K562 (cell line): Measurements from ENCODE around the gene TIMM10. TPM values are rescaled to one million over a fixed set of nuclear protein-coding genes. Genes with fewer than 3 reads are reported as not detected.
A peak's percentile ranks its signal among the peaks of the same experiment; 100 is the strongest.

Experiments used
- ATAC-seq: fragments of 200-7000 bp; cut with Tn5 transposase; 3 replicates; pipeline ENCODE4 v1.9.1; 2020; ENCODE audit warnings: moderate library complexity
- BruUV-seq: library from RNA; stranded (reverse); fragments of 400-500 nt; replicated peaks from 2 replicates; lab custom pipeline; 2021; lab: Mats Ljungman, UMichigan
- CTCF ChIA-PET: fragments of 300-600 bp; formaldehyde crosslinking; extraction: SDS; loops from one replicate; lab custom pipeline; 2021; ENCODE audit warnings: low intra/inter-chr PET ratio; lab: Yijun Ruan, JAX
- POLR2A ChIA-PET: fragments of 300-600, 350-650 bp; sonication (Branson Sonifier 250); formaldehyde crosslinking; extraction: SDS; loops from one replicate; lab custom pipeline; 2021; ENCODE audit warnings: antibody characterized with exemption, inconsistent platforms; lab: Yijun Ruan, JAX
- DNase-seq, 4 experiments: peaks; one replicate each; pipeline versions ENCODE4 v3.0.0 to v3.0.0-alpha.2; 2011 to 2018; ENCODE audit warnings: low spot score in 3 of 4, mixed read lengths in 3 of 4; ENCODE audit errors: extremely low read depth in 1 of 4
- FAIRE-seq: peaks from 2 replicates; lab custom pipeline; 2011; peaks lifted over from hg19 to GRCh38; lab: Jason Lieb, UNC
- H2AFZ ChIP-seq: 2 replicates; pipeline ENCODE4 v1.6.0; 2011; ENCODE audit warnings: low read depth, low read length, control low read depth, inconsistent platforms
- H3K27ac ChIP-seq: fragments of 200-600 bp; 3 replicates; pipeline ENCODE4 v1.8.0; 2011; ENCODE audit warnings: low read depth, mild to moderate bottlenecking, control low read depth, inconsistent platforms, low read length, moderate library complexity, mixed read lengths; ENCODE audit errors: extremely low read depth
- H3K27me3 ChIP-seq, 2 experiments: fragments of 300-600 bp in 1 of 2; 2 replicates in 1 of 2; 3 replicates in 1 of 2; pipeline versions ENCODE4 v1.6.0 to v1.8.0; 2011; ENCODE audit warnings: inconsistent platforms in 2 of 2, low read length in 2 of 2, mild to moderate bottlenecking in 1 of 2, mixed read lengths in 1 of 2, moderate library complexity in 1 of 2; ENCODE audit not compliant: control insufficient read depth in 2 of 2, insufficient read depth in 2 of 2
- H3K36me3 ChIP-seq: fragments of 300-600 bp; 3 replicates; pipeline ENCODE4 v1.8.0; 2011; ENCODE audit warnings: mild to moderate bottlenecking, low read length, inconsistent platforms; ENCODE audit not compliant: control insufficient read depth, insufficient read depth
- H3K4me1 ChIP-seq, 2 experiments: fragments of 200-600 bp in 1 of 2; replicated peaks in 1 of 2; 2 replicates in 1 of 2; 3 replicates in 1 of 2; pipeline versions ENCODE4 v1.5.1 to v1.8.0; 2011; ENCODE audit warnings: inconsistent platforms in 2 of 2, low read length in 2 of 2, mild to moderate bottlenecking in 1 of 2, mixed read lengths in 1 of 2, moderate library complexity in 1 of 2; ENCODE audit not compliant: control insufficient read depth in 2 of 2, insufficient read depth in 2 of 2
- H3K4me2 ChIP-seq: 2 replicates; pipeline ENCODE4 v1.6.1; 2011; ENCODE audit warnings: low read length, control low read depth, inconsistent platforms, mixed read lengths; ENCODE audit not compliant: insufficient read depth
- H3K4me3 ChIP-seq: fragments of 200-600 bp; sonication (generic), shearing (Covaris generic); 2 replicates; pipeline ENCODE4 v1.5.1; 2016; ENCODE audit warnings: control low read depth, inconsistent platforms
- H3K79me2 ChIP-seq: fragments of 200-600 bp; 3 replicates; pipeline ENCODE4 v1.8.0; 2011; ENCODE audit warnings: low read length, inconsistent platforms; ENCODE audit not compliant: control insufficient read depth, insufficient read depth
- H3K9ac ChIP-seq, 2 experiments: 2 replicates each; pipeline versions ENCODE4 v1.6.0 to v1.6.1; 2011; ENCODE audit warnings: low read depth in 2 of 2, low read length in 2 of 2, control low read depth in 1 of 2, inconsistent platforms in 1 of 2, mild to moderate bottlenecking in 1 of 2, mixed read lengths in 1 of 2; ENCODE audit not compliant: insufficient read depth in 1 of 2
- H3K9me1 ChIP-seq: one replicate; pipeline ENCODE4 v1.6.0; 2011; ENCODE audit warnings: inconsistent platforms, mild to moderate bottlenecking, low read length, moderate library complexity; ENCODE audit not compliant: control insufficient read depth, insufficient read depth
- H3K9me3 ChIP-seq: replicated peaks from 2 replicates; pipeline ENCODE4 v1.5.1; 2011; ENCODE audit warnings: low read depth, low read length, inconsistent platforms; ENCODE audit not compliant: control insufficient read depth, insufficient read depth
- H4K20me1 ChIP-seq: replicated peaks from 2 replicates; pipeline ENCODE4 v1.6.1; 2011; ENCODE audit warnings: low read length, inconsistent platforms, mixed read lengths; ENCODE audit not compliant: control insufficient read depth, insufficient read depth
- CBFA2T3 ChIP-seq: fragments of 450-650 bp; IDR thresholded peaks from 2 replicates; pipeline ENCODE4 v1.6.1; 2017
- CEBPG ChIP-seq, 3 experiments: fragments of 200-800 bp in 1 of 3; sonication (Bioruptor generic) in 1 of 3; sonication (generic) in 1 of 3; formaldehyde crosslinking in 1 of 3; IDR thresholded peaks in 2 of 3; conservative IDR thresholded peaks in 1 of 3; 2 replicates each; pipeline versions ENCODE4 v1.6.1 to v1.8.0; 2016 to 2022; ENCODE audit warnings: missing compliant biosample characterization in 2 of 3, missing genetic modification characterization in 2 of 3, mild to moderate bottlenecking in 1 of 3, missing genetic modification reagents in 1 of 3
- HDAC6 ChIP-seq: IDR thresholded peaks from 2 replicates; pipeline ENCODE4 v1.6.1; 2012; ENCODE audit warnings: low read depth, mild to moderate bottlenecking, control low read depth, inconsistent platforms, low read length, moderate library complexity
- HNRNPUL1 ChIP-seq: fragments of 200-400 bp; formaldehyde crosslinking; IDR thresholded peaks from 2 replicates; pipeline ENCODE4 v1.6.1; 2017; ENCODE audit warnings: low read length
- JUN ChIP-seq, 2 experiments: sonication (generic) in 1 of 2; formaldehyde crosslinking in 1 of 2; IDR thresholded peaks; 2 replicates each; pipeline versions ENCODE4 v1.6.1 to v1.8.0; 2012 to 2022; ENCODE audit warnings: borderline replicate concordance in 2 of 2, mild to moderate bottlenecking in 2 of 2, improper control_type of control experiment in 1 of 2, low read depth in 1 of 2, low read length in 1 of 2, missing genetic modification reagents in 1 of 2
- JUND ChIP-seq, 2 experiments: IDR thresholded peaks; 2 replicates in 1 of 2; 3 replicates in 1 of 2; pipeline ENCODE4 v1.6.1; 2011; ENCODE audit warnings: borderline replicate concordance in 2 of 2, low read depth in 2 of 2, low read length in 2 of 2, improper control_type of control experiment in 1 of 2, missing biosample characterization in 1 of 2, missing genetic modification characterization in 1 of 2, missing genetic modification reagents in 1 of 2
- KAT8 ChIP-seq: fragments of 450-650 bp; IDR thresholded peaks from 2 replicates; pipeline ENCODE4 v1.6.1; 2016; ENCODE audit warnings: low read depth, mild to moderate bottlenecking
- RCOR1 ChIP-seq, 2 experiments: IDR thresholded peaks; 2 replicates each; pipeline ENCODE4 v1.6.1; 2012; ENCODE audit warnings: low read depth in 2 of 2, low read length in 2 of 2, borderline replicate concordance in 1 of 2, improper control_type of control experiment in 1 of 2
- SLC30A9 ChIP-seq: fragments of 250-450 bp; sonication (Bioruptor Pico); IDR thresholded peaks from 2 replicates; pipeline ENCODE4 v1.8.0; 2022; ENCODE audit warnings: mild to moderate bottlenecking, moderate library complexity
- SREBF1 ChIP-seq: fragments of 150-350 bp; IDR thresholded peaks from 2 replicates; pipeline ENCODE4 v1.6.1; 2014; ENCODE audit warnings: antibody characterized with exemption, low read depth, low read length, borderline replicate concordance
- TCF3 ChIP-seq: sonication (generic); formaldehyde crosslinking; IDR thresholded peaks from 2 replicates; pipeline ENCODE4 v1.4.0; 2020; ENCODE audit warnings: mild to moderate bottlenecking, missing genetic modification reagents
- ZKSCAN8 ChIP-seq: fragments of 200-800 bp; sonication (Bioruptor generic); IDR thresholded peaks from 2 replicates; pipeline ENCODE4 v1.6.1; 2016; ENCODE audit warnings: missing genetic modification characterization, missing compliant biosample characterization
- ZNF354B ChIP-seq: fragments of 250-450 bp; sonication (Bioruptor Pico); IDR thresholded peaks from 2 replicates; pipeline ENCODE4 v1.4.0; 2020
- WGBS: fragments of 100-300 bp; shearing (Covaris generic); methylation state at CpG from one replicate; pipeline ENCODE4 v1.1.6; 2016; ENCODE audit warnings: low coverage, mixed read lengths; ENCODE audit not compliant: insufficient coverage; ENCODE audit errors: missing lambda C conversion rate; 5-methylcytosine and 5-hydroxymethylcytosine counted together
- in situ Hi-C: fragments of 300-500 bp; cut with MboI; formaldehyde crosslinking; loops from 4 replicates; pipeline ENCODE4 v1.15.0; 2018; ENCODE audit warnings: inconsistent platforms, mixed read lengths
- intact Hi-C: fragments of 100-400 bp; cut with micrococcal nuclease; formaldehyde crosslinking; loops from 2 replicates; pipeline ENCODE4 v1.14.2; 2022
- polyA plus RNA-seq, 8 experiments: library from polyadenylated mRNA; depleted of rRNA in 4 of 8; stranded (reverse) in 5 of 8; unstranded in 3 of 8; fragments of >200 nt; fragmentation: Nextera tagmentation in 2 of 8; fragmentation: Illumina TruSeq in 1 of 8; extraction: Ambion mirVana in 2 of 8; extraction: Trizol in 1 of 8; gene quantifications; 2 replicates each; pipeline versions ENCODE4 v1.2.1 to v1.2.3, GENCODE V29; 2011 to 2014; ENCODE audit warnings: inconsistent platforms in 1 of 8, missing spikeins in 1 of 8
- total RNA-seq, 7 experiments: library from RNA; depleted of rRNA in 6 of 7; stranded (reverse); fragments of >200 nt in 6 of 7; fragmentation: Illumina TruSeq in 2 of 7; extraction: Trizol in 2 of 7; gene quantifications; 2 replicates each; pipeline versions ENCODE4 v1.2.1 to v1.2.3, GENCODE V29; 2011 to 2021; ENCODE audit warnings: low replicate concordance in 1 of 7
- TF ChIP-seq, protein P1 (sequence below): fragments of 450-650 bp; IDR thresholded peaks from 2 replicates; pipeline ENCODE4 v1.6.1; 2016; ENCODE audit warnings: low read depth, mild to moderate bottlenecking, moderate library complexity
- TF ChIP-seq, protein P2 (sequence below): fragments of 450-650 bp; IDR thresholded peaks from 2 replicates; pipeline ENCODE4 v1.6.1; 2016; ENCODE audit warnings: missing biosample characterization, missing genetic modification characterization

Gene TIMM10
- total and polyA plus RNA-seq, 9 of the 15 experiments (the other 6 are each of a cell fraction or from before 2014, with no cell fraction given), result 109 to 553 (median 172) TPM

DNA sequence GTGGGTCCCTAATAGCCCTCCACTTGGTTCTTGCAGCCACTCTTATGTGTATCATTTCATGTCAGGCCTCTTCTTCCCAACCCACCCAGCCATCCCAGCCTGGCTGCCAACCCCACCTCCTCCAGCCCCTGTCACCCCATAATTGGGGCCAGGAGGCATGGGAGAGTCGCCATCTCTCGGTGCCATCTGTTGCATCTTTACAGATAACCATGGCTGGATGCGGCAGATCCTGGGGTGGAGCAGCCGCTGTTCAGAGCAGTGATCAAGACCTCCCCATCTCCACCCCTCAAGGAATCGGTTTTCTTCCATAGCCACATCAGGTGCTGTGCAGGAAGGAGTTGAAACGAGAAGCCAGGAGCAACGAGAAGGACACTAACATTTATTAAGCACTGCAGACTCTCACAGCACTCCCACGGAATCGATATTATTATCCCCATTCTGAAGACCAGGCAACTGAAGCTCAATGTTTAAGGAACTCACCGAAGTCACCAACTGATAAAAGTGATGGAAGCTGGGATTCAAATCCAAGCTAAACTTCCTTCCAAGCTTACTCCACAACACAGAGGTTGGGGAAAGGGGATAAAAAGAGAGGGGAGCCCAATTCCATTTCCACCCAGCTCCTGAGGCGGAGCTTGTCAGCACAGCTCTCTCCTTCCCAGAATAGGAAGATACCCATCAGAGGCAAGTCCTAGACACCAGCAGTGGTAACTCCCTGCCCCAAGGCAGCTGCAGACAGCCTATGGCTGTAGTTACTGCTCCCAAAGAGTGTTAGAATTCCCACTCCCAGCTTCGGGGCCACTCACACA, 17.7 kb downstream of the TIMM10 start (continued):
- TF ChIP-seq RCOR1 (IDR thresholded peaks at IDR 0.05; ENCODE audit: borderline replicate concordance in 1 of 2, low read depth in 2 of 2, low read length in 2 of 2), result peak in 1 of 2 experiments; percentile 50; a peak in 1 of 4 replicates
- TF ChIP-seq CBFA2T3, result peak; percentile 37
- TF ChIP-seq, protein P1, sequence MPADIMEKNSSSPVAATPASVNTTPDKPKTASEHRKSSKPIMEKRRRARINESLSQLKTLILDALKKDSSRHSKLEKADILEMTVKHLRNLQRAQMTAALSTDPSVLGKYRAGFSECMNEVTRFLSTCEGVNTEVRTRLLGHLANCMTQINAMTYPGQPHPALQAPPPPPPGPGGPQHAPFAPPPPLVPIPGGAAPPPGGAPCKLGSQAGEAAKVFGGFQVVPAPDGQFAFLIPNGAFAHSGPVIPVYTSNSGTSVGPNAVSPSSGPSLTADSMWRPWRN, result no peak
- TF ChIP-seq JUND (IDR thresholded peaks at IDR 0.05; ENCODE audit: borderline replicate concordance, low read depth, low read length), result peak; percentile 44; the same call in 1 of the 2 replicates
- TF ChIP-seq JUND (tag; IDR thresholded peaks at IDR 0.05; ENCODE audit: borderline replicate concordance, low read depth, low read length), result no peak

DNA sequence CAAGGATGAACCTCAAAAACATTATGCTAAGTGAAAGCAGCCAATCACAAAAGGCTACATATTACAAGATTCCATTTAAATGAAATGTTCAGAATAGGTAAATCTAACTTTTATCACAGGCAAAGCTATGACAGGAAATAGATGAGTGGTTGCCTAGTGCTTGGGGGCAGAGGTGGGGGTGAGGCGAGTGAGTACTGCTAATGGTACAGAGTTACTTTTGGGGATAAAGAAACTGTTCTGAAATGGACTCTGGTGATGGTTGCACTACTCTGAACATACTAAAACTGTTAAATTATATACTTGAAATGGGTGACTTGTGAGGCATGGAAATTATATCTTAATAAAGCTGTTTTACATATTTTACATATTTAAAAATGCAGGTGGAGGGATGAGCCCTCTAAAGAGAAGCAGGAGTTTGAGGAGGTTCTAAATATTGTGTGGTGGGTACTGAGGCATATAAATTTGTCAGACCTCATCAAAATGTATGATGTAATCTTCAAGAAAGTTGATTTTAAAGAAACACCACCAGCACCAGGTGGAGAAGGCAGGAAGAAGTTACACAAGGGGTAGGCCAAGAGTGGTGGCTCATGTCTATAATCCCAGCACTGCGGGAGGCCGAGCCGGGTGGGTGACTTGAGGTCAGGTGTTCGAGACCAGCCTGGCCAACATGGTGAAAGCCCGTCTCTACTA, 18.7 kb downstream of the TIMM10 start:
- WGBS, result 91% methylated on average over 6 of the region's 6 CpGs
- Histone ChIP-seq H3K79me2 (peaks cover 49% of the 10 kb centered on the region), H3K9ac (no peak overlapping the region), H3K27ac (no peak overlapping the region), H2AFZ (no peak overlapping the region), H3K27me3 (no peaks in the 10 kb centered on the region), H3K9me3 (no peaks in the 10 kb centered on the region), H3K9me1 (no peaks in the 10 kb centered on the region), H4K20me1 (no peaks in the 10 kb centered on the region), H3K4me3 (no peak overlapping the region), H3K4me2 (no peak overlapping the region), H3K4me1 (peaks cover 21 to 31% of the 10 kb centered on the region in 2 experiments; a peak in 4 of 5 replicates), H3K36me3 (peaks cover 30% of the 10 kb centered on the region; the same call in 2 of the 3 replicates)
- ATAC-seq (no peak), DNase-seq (no peak), FAIRE-seq (no peak)
- POLR2A ChIA-PET, result interaction anchor here (0.6 to 1.6 kb wide), 4 partner anchors 10 to 389 kb away, joined by 3 to 4 read pairs (median 3); no protein-coding TSS in a partner anchor
- CTCF ChIA-PET, result interaction anchor here (0.7 kb wide), 1 partner anchor 55 kb away, joined by 7 read pairs; no protein-coding TSS in a partner anchor
- intact Hi-C loops, result no loop called here
- no TSS peak for BruUV-seq
- in situ Hi-C loops, result no loop called here
- TF ChIP-seq KAT8 (no peak), SLC30A9 (no peak), ZKSCAN8 (no peak), CEBPG (CRISPR knock-in tag; IDR thresholded peaks at IDR 0.05) (no peak), CEBPG (tag; conservative IDR thresholded peaks at IDR 0.05 in 1 of 2, IDR thresholded peaks at IDR 0.05 in 1 of 2) (0 out of 4 replicates have a peak, but pooled peaks of 1 of the 2 experiments have one; percentile 50), HNRNPUL1 (no peak), HDAC6 (no peak), TCF3 (CRISPR knock-in tag) (no peak), SREBF1 (no peak), ZNF354B (CRISPR knock-in tag) (no peak), JUN (IDR thresholded peaks at IDR 0.05; ENCODE audit: borderline replicate concordance, low read depth, low read length) (no peak), JUN (CRISPR knock-in tag; IDR thresholded peaks at IDR 0.05; ENCODE audit: borderline replicate concordance) (no peak)
- TF ChIP-seq, protein P2, sequence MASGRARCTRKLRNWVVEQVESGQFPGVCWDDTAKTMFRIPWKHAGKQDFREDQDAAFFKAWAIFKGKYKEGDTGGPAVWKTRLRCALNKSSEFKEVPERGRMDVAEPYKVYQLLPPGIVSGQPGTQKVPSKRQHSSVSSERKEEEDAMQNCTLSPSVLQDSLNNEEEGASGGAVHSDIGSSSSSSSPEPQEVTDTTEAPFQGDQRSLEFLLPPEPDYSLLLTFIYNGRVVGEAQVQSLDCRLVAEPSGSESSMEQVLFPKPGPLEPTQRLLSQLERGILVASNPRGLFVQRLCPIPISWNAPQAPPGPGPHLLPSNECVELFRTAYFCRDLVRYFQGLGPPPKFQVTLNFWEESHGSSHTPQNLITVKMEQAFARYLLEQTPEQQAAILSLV (tag), result no peak
